HG02852 (cell line): ENCODE results near the gene MYL5.
"Not testable (repeated sequence)": the region's sequence is repeated elsewhere in the genome, so short reads cannot be mapped to it uniquely, and the experiment has no call there.

Experiments used
- ATAC-seq: cut with Tn5 transposase; IDR thresholded peaks from one replicate; pipeline ENCODE4 v1.9.1; 2021; ENCODE audit warnings: mild to moderate bottlenecking, moderate library complexity; ENCODE audit not compliant: unreplicated experiment

MYL5 gene

DNA sequence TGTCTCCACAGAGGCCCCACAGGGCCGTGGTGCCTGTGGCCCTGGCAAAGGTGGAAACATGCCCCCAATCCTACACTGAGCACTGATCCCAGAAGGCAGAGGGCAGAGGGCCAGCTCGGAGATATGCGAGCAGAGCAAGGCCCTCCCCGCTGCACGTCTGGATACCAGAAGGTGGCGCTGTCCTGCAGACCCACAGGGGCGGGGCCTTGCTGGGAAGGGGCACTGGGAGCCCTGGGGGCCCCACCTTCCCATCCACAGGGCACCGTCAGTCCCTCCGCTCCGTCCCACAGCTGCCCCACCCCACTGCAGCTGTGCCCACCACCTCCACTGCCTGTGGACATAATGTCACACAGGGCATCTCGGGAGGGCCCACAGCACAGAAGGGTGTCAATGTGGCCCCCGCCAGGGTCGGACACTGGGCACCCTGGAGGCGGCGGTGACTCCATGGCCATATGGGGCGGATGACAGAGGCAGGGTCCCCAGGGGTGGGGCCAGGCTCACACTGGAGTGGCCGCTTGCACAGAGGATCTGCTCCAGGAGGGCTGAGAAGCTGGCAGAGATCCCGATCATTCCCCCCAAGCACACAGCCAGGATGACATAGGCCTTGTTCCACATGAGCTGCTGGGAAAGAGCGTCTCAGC, 9.8 kb downstream of the MYL5 start:
- ATAC-seq = no peak

DNA sequence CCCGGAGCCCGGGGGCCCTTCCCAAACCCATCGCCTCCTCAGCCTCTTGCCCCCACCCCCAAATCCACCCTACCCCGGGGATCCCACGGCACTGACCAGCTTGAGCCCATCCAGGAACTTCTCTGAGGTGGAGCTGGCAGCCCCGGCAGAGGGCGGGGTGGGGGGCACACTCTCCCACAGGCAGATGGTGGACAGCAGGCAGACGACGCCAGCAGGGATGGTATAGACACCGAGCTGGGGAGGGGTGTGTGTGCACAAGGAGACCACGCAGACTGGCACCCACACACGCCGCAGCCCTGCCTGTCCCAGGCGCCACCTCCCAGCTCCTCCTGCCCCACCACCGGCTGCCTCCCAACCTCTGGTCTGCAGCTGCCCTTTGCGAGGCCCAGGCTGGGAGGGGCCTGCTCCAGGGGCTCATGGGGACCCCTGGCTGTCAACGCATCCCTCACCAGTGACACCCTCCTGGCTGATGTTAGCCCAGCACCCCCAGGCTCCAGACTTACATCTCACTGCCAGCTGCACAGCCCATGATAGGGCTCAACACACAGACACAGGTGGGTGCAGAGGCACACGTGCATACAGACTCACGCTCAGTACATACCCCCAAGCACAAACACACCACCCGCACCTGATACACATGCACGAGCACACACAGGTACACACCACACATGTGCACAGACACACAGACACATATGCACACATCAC, 10.4 kb downstream of the MYL5 start:
- no peak for ATAC-seq

DNA sequence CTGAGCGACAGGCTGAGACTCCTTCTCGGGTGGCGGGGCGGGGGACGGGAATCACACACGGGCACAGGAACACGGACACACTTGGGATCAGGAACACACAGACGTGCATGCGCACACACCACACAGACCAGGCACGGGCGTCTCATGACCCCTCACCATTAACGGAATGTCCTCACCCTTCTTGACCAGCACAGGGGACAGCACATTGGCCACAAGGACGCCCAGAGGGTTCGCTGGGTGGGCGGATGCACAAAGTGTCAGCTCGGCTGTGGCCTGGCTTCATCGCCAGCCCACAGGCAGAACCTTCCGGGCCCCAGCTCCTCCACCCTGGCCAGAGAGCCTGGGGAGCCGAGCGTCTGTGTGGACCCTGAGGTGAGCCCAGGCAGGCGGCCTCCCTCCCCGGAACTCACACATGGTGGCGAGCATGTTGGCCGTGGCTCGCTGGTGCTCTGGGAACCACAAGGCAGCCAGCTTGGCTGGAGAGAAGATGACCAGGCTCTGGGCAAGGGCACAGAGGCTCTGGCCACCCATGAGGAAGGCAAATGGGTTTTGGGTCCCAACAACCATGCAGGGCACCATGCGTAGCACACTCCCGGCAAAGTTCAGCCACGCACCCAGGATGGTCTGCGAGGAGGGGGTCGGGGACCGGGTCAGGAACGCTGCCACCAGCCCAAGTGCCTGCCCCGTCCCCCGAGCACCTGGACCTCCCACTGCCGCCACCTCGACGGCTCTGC, 11.5 kb downstream of the MYL5 start:
- no peak for ATAC-seq

DNA sequence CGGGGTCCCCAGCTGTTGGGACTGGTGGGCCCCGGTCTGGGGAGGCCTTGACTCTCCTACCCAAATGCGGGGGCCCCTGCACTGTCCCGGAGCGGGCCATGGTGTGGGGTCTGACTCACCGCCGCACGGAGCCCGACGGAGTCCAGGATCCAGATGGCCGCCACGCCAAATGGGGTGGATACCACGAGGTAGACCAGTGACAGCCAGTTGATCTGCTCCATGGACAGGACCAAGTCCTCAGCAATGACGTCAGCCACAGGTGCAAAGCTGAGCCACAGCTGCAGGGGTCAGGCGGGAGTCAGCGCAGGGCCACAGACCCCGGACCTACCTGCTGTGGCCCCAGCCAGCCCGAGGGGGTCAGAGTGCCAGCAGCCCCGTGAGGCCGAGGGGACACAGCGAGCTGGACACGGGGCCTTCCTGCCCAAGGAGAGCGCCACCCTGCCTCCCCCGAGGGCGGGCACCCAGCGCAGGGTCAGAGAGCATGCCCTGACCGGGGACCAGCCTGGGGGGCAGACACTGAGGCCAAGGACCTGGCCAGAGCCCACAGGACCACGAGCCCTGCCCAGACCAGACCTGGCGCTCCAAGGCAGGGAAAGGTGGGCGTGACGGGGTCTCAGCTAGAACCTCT, 12.2 kb downstream of the MYL5 start:
- ATAC-seq = no peak

DNA sequence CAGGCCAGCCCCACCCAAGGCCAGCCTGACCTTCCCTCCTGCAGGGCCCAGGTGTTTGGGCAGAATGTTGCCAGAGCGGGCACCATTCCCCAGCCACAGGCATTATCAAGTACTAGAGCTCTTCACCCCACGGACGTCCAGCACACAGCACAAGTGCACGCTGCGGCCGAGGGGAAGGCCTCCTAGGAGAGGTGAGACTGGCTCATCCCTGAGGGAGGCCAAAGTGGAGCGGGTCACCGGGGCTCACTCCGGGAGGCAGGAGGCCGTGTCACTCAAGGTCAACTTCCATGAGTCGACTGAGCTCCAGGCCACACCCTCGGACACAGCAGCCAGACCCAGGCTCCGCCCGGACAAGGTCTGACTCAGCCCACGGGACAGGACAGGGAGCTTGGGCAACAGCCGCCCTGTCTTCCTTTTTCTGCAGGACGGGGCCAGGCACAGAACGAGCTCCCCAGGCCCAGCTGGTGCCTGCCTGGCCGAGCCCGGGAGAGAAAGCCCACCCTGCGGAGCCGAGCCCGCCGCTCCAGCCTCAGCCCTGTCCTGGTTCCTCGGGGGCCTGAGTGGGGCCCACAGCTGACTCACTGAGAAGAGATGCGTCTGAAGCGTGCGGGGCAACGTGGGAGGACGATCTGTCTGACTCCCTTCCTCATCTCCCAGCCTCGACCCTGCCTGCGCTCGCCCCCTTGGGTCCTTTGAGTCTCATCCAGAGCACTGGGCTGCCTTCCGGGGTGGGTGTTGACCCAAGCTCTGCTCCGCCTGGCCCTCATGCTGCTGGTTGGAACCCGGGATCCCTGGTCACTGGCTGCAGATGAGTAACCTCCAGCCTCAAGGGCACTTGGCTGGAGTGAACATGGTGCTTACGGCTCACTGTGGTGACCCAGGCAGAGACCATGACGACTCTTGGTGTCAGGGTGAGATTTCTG, 13.0 kb downstream of the MYL5 start:
- ATAC-seq = no peak

DNA sequence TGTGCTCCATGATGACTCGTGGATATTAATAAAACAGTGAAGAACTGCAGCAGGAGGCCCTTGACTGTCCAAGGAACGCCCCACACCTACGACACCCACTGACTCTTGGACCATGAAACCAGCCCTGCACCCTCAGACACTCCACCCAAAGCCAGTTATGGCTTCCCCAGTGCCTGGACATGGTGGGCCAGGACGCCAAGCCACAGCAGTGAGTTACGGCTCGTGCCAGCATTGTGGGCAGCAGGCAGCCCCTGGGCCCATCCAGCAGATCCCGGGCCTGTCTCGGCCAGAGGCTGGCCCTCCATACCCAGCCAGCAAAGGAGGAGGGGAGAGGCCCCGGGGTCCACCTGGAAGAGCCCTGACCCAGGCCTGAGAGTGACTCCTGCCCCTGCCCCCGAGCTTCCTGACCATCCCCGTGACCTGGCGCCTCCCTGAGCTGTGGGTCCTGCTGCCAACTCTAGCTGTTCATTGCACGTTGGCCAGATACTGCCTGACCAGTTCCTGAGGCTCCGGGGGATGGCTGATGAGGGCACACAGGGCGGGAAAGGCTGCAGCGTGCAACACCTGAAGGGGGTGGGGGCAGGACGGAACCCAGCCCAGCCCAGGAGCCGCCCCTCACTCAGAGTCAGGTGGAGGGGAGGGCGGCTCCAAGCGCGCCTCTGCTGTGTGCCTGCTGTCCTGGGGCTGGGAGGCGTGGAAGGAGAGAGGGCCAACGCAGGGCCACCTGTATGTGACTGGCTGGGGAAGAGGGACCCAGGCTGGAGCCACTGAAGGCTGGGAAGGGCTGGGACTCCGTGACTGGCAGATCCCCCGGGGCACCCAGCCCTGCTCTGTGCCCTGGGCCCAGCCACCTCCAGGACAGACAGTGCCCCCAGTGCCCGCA, 13.9 kb downstream of the MYL5 start:
- no peak for ATAC-seq

DNA sequence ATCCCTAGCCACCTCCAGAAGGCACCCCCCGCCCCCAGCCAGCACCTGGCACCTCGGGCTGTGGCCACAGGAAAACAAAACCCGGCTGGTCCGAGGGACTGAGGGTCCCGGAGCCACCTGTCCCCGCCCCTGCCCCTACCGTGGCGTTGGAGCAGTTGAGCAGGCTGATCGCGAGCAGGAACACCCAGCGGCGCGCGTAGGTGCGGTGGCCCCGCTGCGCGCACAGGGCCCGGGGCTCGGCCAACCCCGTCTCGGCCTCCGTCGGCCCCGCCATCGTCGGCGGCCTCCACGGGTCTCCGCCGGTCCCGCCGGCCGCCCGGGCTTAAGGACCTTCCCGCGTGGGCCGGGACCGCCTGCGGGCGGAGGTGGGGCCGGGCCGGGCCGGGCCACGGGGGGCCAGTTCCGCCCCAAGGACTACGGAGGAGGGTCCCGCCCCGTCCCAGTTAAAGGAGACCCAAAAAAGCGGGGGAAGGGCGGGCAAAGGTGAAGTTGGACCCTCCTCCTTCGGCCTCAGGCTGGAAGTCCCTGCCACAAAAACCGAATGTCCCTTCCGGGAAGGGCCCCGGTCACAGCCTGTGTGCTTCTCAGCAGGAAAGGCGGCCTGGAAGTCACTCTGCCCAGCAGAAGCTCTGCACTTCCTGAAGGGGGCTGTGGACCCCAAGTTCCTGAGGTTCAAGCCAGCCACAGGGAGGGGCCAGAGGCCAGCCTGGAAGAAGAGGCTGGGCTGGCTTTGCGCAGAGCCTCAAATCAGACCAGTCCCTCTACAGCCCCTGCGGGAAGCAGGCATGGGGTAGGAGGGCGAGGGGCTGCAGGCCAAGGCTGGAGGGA, 14.7 kb downstream of the MYL5 start, which contains the start of gene SLC49A3:
Gene SLC49A3, minus strand, starts transcription at position 298 of the 828 bp plus-strand sequence. Its CDS starts 24 bp downstream, at position 274.
- ATAC-seq = no peak

DNA sequence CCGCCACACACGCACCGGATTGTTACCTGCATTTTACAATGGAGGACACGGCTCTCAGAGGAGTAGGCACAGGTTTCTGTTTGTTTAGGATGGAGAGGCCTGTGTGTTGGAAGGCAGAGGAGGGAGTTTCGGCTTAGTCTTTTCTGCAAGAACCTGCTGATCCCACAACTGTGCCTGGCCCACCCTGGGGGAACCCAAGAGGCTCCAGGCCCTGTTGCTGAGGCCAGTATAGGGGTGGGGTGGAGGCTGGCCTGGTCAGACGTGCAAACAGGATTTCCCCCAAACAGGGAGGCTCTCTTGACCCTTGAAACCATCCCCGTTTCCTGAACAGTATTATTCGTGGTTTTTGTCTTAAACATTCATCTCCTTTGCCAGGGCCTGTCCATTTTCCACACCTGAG, 15.4 kb downstream of the MYL5 start:
- no peak for ATAC-seq

DNA sequence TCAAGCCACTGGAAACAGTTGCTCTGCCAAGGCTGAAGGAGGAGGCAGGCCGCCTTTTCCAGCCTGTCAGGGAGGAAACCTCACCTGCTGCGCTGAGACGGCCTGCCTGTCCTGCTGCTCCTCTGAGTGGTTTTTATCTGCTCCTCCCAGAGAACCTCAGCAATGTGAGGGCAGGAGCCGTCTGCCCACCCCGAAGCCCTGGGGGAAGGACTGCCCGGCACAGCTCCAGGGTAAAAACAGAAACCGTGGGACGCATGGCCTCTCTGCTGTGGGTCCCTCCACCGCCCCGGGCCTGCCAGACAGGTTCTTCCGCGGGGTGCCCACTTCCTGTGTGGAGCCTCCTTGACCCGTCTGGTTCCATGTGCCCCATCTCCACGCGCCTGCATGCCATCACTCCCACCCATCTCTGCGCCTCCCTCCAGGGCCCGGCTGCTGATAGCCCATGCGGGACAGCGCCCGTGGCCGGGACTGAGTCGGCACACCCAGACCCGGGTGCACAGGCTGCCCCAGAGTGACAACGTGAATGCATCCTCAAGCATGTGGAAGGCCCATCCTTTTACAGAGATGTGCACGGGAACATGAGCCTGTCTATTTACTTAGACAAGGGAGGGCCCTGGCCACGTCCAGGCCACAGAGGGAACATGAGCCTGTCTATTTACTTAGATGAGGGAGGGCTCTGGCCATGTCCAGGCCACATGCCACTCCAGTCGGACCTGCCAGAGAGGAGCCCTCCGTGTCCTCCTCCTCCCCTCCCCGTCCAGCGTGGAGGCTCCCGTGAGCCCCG, 18.6 kb downstream of the MYL5 start:
- no peak for ATAC-seq

DNA sequence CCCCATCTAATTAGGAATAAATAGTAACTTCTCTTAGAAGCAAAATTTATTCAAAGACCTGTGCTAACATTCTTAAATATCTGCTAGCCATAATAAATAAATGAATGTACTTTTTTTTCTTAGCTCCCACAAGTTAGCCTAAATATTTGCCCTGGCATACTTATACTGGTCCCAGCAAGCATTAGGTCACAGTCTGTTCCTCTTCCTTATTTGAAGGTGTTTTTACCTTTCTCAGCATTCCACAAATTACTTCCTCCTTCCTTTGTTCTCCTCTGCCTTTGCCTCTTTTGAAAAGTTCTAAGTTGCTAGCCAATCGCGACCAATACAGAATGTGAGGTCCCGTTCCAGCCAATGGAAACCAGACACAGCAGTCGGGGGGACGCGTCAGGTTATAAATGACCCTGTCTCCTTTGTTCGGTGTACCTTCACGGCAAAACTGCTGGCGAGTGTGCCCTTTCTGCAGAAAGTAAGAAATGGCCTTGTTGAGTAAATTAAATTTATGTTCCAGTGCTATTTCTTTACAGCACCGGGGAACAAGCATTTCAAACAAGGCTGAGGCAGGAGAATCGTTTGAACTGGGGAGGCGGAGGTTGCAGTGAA, 20.1 kb downstream of the MYL5 start:
- ATAC-seq = not testable (repeated sequence)

DNA sequence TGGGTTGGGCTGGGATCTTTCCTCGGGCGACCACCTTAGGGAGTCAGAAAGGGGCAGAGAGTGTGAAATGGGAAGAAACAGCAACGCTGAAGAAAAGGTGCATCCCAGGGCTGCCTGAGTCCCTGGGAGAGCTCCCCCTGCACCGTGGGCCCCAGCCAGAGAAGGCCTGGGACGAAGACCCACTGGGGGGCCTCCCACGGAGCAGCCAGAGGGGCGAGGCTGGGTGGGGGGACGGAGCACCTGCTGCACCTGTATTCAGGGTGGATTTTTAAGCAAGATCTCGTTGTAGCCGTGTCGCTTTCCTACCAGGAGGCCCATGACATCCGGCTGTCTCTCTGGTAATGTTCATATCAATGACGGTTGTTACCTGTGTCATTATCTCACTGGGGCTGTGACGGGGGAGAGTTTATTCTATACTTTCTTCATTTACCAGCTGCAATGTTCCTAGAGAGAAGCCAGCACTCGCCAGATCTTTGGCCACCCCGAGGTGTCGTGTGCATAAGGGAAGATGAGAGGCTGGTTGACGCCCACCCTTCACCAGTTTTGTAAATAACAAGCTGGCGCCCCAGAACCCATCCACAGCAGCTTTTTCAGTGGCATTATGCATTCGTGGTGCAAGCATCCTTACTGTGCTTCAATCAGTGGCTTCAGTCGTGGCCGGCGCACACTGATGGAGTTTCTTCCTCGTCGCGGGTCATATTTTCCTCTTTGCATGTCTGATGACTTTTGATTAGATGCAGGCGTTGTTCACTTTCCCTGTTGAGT, 25.7 kb downstream of the MYL5 start:
- no peak for ATAC-seq

DNA sequence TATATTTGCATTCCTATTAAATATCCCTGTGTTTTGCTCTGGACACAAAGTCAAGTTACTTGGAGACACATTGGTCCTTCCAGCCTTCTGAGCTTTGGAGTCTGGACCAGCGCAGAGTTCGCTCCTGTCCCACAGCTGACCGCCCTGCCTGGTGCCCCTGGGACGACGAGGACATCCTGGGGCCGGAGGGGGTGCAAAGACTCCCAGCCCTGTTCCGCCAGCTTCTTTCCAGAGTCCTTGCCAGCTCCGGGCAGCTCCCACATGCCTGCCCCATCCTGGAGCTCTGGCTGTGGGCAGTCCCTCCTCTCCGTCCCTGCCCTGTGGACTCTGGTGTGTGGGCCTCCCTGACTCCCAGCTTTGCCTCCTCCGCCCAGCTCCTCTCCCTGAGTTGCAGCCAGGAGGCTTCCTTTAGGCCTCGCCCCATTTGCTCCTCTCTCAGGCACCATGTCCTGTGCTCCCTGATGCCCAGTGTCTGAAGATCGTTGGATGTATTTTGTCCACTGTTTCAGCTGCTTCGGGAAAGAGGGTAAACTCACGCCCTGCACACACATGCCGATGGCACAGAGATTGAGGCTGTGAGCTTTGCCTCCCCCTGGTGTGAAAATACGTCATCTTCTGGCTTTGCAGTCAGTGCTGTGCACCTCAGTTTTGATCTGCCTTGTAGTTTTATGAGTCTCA, 26.4 kb downstream of the MYL5 start:
- no peak for ATAC-seq

DNA sequence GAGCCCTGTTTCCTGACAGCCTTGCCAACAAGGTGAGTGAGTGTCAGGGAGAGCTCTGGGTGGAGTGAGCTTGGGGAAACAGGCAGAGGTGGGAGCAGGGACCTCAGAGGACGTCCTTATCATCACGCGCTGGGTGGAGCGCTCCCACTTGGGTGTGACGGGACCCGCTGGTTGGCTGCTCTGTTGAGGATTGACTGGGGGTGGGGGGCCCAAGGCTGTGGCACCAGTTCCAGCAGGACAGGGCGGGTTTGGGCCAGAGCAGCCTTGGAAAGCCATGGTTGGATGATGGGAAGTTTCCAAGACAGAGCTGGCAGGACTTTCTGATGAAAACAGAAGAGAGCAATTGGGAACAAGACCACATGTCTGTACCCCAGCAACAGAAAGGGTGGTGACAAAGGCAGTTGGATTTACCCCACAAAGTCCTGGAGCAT, 28.3 kb downstream of the MYL5 start:
- ATAC-seq = no peak

DNA sequence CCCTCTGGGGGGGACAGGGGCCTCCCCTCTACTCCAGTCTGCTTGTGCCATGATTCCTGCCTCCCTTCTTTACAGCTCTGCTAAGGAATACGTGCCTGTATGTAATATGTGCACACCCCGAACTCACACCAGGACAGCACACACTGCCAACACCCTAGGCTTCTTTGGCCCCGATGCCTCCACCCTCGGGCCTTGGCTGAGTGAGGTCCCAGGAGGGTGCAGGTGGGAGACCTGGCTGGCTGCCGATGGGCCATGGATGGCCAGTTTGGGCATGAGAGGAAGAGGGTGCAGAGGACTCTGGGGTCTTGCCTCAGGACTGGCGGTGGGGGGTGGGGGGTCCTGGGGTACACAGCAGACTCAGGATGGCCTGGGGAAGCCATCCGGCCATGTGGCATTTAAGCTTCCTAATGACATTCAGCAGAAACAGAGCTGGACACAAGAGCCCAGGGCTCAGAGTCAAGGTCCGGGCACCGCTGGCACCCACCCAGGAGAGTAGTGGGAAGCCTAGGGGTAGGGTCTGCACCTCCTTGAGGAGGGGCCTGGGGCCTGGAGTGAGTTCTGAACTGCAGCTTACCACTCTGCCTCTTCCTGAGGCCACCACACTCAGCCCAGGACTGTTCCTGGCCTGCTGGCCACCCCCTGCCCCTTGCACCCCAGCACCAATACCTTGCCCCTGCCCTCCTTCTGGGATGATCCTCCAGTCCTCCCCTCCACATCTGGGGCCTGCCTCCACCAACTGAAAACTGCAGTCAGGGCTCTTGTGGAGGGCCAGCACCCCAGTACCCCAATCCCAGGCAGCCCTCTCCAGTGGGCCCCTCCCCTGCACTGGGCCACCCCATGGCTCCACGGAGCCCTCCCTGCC, 29.2 kb downstream of the MYL5 start:
- ATAC-seq = no peak
